ENCODE results near the gene ZSCAN12.
"Not testable (repeated sequence)": the region's sequence is repeated elsewhere in the genome, so short reads cannot be mapped to it uniquely, and the experiment has no call there.

Gene ZSCAN12

DNA sequence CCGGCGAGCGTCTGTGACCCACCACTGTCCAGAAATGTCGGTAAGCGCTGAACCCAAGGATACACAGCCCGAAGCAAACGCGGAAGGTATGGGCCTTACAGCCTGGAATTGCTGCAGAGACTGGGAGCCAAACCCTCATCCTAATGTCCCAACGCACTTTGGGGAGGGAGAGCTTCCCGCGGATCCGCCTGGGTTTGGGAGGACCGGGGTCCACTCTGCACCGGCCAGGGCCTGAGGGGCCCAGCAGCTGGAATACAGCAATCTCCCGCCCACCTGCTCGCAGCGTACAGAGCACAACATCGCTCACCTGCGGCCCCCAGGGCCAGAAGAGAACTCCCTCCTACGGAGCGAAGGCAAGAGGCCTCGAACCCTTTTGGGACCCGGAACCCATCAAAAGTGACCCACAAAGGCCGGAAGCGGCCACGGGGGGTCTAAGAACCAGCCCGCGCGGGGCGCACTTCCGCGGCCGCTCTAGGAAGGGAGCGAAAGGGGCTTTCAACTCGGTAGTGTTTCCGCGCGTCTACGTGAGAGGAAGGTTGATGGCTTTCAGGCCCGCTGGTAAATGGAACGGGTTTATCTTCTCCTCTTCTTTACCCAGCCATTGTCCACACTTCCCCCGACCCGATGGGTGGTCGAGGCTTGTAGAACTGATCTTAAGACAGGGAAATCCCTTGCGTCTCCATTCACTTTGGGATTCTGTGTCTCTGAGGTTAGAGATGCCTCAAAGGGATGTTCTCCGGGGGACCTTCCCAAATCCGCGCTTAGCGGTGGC is at the start of gene ZSCAN12:
TSS of gene ZSCAN12 (minus strand) at position 398 of the 772 bp plus-strand sequence. CDS start 1,342 bp downstream, outside the sequence.
- peak within 1 kb of the TSS; percentile 96 for H3K4me3 ChIP-seq (ENCODE audit: low read length)
- TF ChIP-seq, protein P1, sequence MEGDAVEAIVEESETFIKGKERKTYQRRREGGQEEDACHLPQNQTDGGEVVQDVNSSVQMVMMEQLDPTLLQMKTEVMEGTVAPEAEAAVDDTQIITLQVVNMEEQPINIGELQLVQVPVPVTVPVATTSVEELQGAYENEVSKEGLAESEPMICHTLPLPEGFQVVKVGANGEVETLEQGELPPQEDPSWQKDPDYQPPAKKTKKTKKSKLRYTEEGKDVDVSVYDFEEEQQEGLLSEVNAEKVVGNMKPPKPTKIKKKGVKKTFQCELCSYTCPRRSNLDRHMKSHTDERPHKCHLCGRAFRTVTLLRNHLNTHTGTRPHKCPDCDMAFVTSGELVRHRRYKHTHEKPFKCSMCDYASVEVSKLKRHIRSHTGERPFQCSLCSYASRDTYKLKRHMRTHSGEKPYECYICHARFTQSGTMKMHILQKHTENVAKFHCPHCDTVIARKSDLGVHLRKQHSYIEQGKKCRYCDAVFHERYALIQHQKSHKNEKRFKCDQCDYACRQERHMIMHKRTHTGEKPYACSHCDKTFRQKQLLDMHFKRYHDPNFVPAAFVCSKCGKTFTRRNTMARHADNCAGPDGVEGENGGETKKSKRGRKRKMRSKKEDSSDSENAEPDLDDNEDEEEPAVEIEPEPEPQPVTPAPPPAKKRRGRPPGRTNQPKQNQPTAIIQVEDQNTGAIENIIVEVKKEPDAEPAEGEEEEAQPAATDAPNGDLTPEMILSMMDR (conservative IDR thresholded peaks at IDR 0.05; ENCODE audit: low read depth, low read length), result peak; percentile 49
- DNase-seq (ENCODE audit: low read depth), result peak; percentile 48

DNA sequence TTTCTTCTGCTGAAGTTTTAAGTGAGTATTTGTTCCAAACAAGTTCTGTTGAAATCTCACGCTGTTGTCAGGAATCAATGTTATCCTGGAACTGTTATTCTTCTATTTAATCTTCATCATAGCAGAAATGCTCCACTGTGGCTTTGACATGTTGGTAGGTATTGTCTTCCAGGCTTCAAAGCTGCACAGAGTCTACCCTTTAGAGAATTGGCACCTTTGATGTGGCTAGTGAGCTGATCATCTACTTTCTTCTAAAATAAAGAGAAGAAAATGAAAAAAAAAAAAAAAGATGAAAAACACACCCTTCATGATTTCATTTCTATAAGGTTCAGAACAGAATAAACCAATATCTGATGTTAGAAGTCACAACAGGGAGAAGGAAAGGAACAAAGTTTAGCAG is 49.5 kb upstream of the ZSCAN12 start:
- TF ChIP-seq, protein P1 (conservative IDR thresholded peaks at IDR 0.05; ENCODE audit: low read depth, low read length), result no peak
- H3K4me3 ChIP-seq (ENCODE audit: low read length), result no peak overlapping the region
- DNase-seq (ENCODE audit: low read depth), result no peak

DNA sequence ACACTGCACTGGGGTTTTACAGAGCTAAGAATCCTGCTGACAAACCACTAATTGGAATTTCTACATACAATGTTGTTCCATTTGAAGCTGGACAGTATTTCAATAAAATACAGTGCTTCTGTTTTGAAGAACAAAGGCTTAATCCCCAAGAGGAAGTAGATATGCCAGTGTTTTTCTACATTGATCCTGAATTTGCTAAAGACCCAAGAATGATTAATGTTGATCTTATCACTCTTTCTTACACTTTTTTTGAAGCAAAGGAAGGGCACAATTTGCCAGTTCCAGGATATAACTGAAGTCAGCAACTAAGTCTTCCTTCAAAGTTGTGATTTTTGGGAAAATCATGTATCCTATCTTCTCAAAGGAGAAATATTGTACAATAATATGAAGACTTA is 48.0 kb upstream of the ZSCAN12 start:
- not testable (repeated sequence) for DNase-seq (ENCODE audit: low read depth)
- H3K4me3 ChIP-seq (ENCODE audit: low read length), result peak overlapping the region; percentile 77

DNA sequence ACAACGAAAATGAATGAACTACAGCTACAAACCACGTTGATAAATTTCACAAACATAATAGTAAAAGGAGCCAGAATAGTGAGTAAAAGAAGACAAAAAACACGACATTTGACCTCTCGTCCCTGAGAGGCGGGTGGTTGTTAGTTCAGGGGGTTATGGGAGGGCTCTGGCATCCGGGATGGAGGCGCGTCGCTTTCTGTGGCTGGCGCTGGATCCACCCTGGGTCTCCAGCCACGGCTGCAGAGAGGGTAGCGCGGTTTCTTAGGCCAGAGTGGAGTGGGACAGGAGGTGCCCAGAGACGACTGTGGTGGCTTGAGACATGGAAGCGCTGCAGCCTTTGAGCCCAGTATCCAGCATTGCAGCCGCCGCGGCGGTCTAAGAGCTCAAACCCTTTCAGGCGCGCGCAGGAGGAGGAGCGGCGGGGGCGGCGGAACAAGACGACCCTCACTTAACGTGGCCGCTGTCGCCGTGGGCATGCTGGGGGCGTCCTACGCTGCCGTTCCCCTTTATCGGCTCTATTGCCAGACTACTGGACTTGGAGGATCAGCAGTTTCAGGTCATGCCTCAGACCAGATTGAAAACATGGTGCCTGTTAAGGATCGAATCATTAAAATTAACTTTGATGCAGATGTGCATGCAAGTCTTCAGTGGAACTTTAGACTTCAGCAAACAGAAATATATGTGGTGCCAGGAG is 47.4 kb upstream of the ZSCAN12 start:
- no peak for DNase-seq (ENCODE audit: low read depth)
- peak overlapping the region; percentile 77 for H3K4me3 ChIP-seq (ENCODE audit: low read length)
- TF ChIP-seq, protein P1 (conservative IDR thresholded peaks at IDR 0.05; ENCODE audit: low read depth, low read length), result no peak

DNA sequence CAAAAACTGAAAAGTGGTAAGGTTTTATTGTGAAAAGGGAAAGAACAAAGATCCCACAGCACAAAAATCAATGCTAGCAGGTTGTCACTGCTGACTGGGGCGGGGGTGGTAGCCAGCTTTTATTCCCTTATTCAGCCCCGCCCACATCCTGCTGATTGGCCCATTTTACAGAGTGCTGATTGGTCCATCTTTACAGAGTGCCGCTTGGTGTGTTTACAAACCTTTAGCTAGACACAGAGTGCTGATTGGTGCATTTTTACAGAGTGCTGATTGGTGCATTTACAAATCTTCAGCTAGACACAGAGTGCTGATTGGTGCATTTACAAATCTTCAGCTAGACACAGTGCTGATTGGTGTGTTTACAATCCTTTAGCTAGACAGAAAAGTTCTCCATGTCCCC is 45.2 kb upstream of the ZSCAN12 start:
- not testable (repeated sequence) for DNase-seq (ENCODE audit: low read depth); H3K4me3 ChIP-seq (ENCODE audit: low read length)

DNA sequence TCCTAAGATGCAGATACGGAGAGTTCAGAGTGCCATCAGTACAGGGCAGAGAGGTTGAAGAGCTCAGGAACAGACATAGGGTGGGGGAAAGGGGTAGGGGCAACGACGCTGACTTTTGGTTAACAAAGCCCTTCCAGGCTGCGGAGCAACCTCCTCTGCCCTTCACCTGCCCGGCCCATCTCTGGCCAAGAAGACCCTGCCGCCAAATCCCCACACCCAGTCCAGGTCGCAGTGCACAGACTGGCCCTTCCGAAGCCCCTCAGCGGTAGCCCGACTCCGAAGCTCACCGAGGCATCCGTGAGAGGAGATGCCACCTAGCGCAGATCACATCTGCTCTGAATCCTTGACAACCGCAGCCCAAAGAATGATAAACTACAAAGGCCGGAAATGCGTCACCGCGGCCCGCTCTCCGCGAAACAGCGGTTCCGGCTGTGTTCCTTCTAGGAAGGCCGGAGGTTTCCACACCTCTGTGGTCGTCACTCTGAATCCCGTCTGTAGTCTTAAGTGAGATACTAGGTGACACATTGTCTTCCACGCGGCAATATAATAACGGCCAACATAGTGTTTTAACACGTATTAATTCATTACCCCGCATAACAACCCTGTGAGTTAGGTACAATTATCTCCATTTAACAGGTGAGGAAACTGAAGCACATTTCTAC is 43.7 kb upstream of the ZSCAN12 start, which contains the start of gene ZSCAN23:
TSS of gene ZSCAN23 (minus strand) at position 380 of the 662 bp plus-strand sequence. CDS start 7,225 bp downstream, outside the sequence.
- peak; percentile 39 for DNase-seq (ENCODE audit: low read depth)
- TF ChIP-seq, protein P1 (conservative IDR thresholded peaks at IDR 0.05; ENCODE audit: low read depth, low read length), result no peak
- H3K4me3 ChIP-seq (ENCODE audit: low read length), result peak within 1 kb of the TSS; percentile 89

DNA sequence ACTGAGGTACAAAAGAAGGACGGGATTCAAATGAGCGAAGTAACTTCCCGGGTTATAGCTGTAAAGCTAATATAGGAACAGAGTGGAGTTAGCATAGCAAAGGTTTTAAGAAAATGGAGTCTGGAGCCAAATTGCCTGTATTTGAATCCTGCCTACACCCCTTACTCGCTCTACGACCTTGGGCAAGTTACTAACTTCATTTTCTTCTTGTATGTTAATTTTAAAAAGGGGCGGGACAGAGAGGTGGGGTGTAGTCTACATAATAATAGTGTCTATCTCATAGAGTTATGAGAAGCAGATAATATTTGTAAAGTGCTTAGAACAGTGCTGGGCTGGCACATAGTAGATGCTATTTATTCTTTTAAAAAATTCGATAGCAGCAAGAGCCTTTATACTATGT is 43.0 kb upstream of the ZSCAN12 start:
- TF ChIP-seq, protein P1 (conservative IDR thresholded peaks at IDR 0.05; ENCODE audit: low read depth, low read length), result no peak
- no peak for DNase-seq (ENCODE audit: low read depth)
- H3K4me3 ChIP-seq (ENCODE audit: low read length), result peak overlapping the region; percentile 89
